Smooth muscle cell (in vitro differentiated cells): ENCODE data around the gene TMEM170B. TPM values are rescaled to one million over a fixed set of nuclear protein-coding genes. Genes with fewer than 3 reads are reported as not detected.

Experiments
- DNase-seq: peaks from one replicate; lab custom pipeline; 2025; ENCODE audit not compliant: unreplicated experiment; lab: John Stamatoyannopoulos, UW
- H2AFZ ChIP-seq: fragments of 200-600 bp; sonication (generic); 2 replicates; pipeline ENCODE4 v1.6.0; 2016; ENCODE audit warnings: antibody characterized with exemption, low read depth, mild to moderate bottlenecking
- H3F3A ChIP-seq: fragments of 200-600 bp; sonication (generic); 2 replicates; pipeline ENCODE4 v1.6.0; 2017; ENCODE audit warnings: antibody characterized with exemption, low read depth
- H3K27ac ChIP-seq: fragments of 200-600 bp; sonication (generic); 2 replicates; pipeline ENCODE4 v1.5.1; 2016; ENCODE audit warnings: low read depth, mild to moderate bottlenecking
- H3K27me3 ChIP-seq: fragments of 200-600 bp; sonication (generic); 2 replicates; pipeline ENCODE4 v1.6.1; 2016; ENCODE audit warnings: low read depth, mild to moderate bottlenecking
- H3K36me3 ChIP-seq: fragments of 200-600 bp; sonication (generic); 2 replicates; pipeline ENCODE4 v1.5.1; 2016; ENCODE audit warnings: low read depth
- H3K4me1 ChIP-seq: fragments of 200-600 bp; sonication (generic); 2 replicates; pipeline ENCODE4 v1.5.1; 2016; ENCODE audit warnings: low read depth
- H3K4me2 ChIP-seq: fragments of 200-600 bp; sonication (generic); 2 replicates; pipeline ENCODE4 v1.6.0; 2016; ENCODE audit warnings: mild to moderate bottlenecking
- H3K4me3 ChIP-seq: fragments of 200-600 bp; sonication (generic); 2 replicates; pipeline ENCODE4 v1.5.1; 2016; ENCODE audit warnings: mild to moderate bottlenecking
- H3K79me2 ChIP-seq: fragments of 200-600 bp; sonication (generic); 2 replicates; pipeline ENCODE4 v1.6.0; 2016; ENCODE audit warnings: low read depth, mild to moderate bottlenecking
- H3K9ac ChIP-seq: fragments of 200-600 bp; sonication (generic); 2 replicates; pipeline ENCODE4 v1.6.0; 2016; ENCODE audit warnings: low read depth
- H3K9me3 ChIP-seq: fragments of 200-600 bp; sonication (generic); replicated peaks from 2 replicates; pipeline ENCODE4 v1.5.1; 2016; ENCODE audit warnings: low read depth
- H4K20me1 ChIP-seq: fragments of 200-600 bp; sonication (generic); 2 replicates; pipeline ENCODE4 v1.6.0; 2016; ENCODE audit warnings: low read depth
- CTCF ChIP-seq: fragments of 200-600 bp; sonication (generic); IDR thresholded peaks from 2 replicates; pipeline ENCODE4 v1.5.1; 2017; ENCODE audit warnings: borderline replicate concordance, mild to moderate bottlenecking, antibody characterized with exemption; ENCODE audit not compliant: insufficient read depth, poor library complexity, severe bottlenecking
- WGBS: methylation state at CpG from one replicate; pipeline ENCODE4 v1.1.7; 2016; ENCODE audit warnings: low lambda C conversion rate; 5-methylcytosine and 5-hydroxymethylcytosine counted together
- polyA plus RNA-seq: library from polyadenylated mRNA; unstranded; fragments of >200 nt; fragmentation: Nextera tagmentation; extraction: Ambion mirVana; gene quantifications from 2 replicates; pipeline ENCODE4 v1.2.1, GENCODE V29; 2016
- total RNA-seq: library from RNA; depleted of rRNA; stranded (reverse); fragments of >200 nt; gene quantifications from 2 replicates; pipeline ENCODE4 v1.2.3, GENCODE V29; 2014

Gene TMEM170B
- total and polyA plus RNA-seq, 2 experiments from 2014 or later, result 0.50 to 0.81 TPM

GRCh38 chr6:11601776-11602605, 64.4 kb downstream of the TMEM170B start:
- no peaks in the 10 kb centered on the region for H3F3A ChIP-seq
- H3K36me3 ChIP-seq, result no peaks in the 10 kb centered on the region
- WGBS, result 75% methylated on average over 7 of the region's 7 CpGs
- H3K4me3 ChIP-seq, result no peak overlapping the region
- no peak overlapping the region for H3K9ac ChIP-seq
- peaks cover 14% of the 10 kb centered on the region for H3K4me1 ChIP-seq
- H3K27ac ChIP-seq, result no peak overlapping the region
- no peaks in the 10 kb centered on the region for H3K79me2 ChIP-seq
- no peak overlapping the region for H2AFZ ChIP-seq
- no peak for DNase-seq
- no peak for TF ChIP-seq CTCF
- H3K9me3 ChIP-seq, result no peaks in the 10 kb centered on the region
- H4K20me1 ChIP-seq, result no peaks in the 10 kb centered on the region
- no peak overlapping the region for H3K4me2 ChIP-seq
- H3K27me3 ChIP-seq, result no peaks in the 10 kb centered on the region

GRCh38 chr6:11604215-11604614, 66.7 kb downstream of the TMEM170B start:
- no peaks in the 10 kb centered on the region for H3K27me3 ChIP-seq
- H3F3A ChIP-seq, result peaks cover 8% of the 10 kb centered on the region
- no peak overlapping the region for H3K9ac ChIP-seq
- no peaks in the 10 kb centered on the region for H3K9me3 ChIP-seq
- no peak overlapping the region for H3K4me3 ChIP-seq
- H2AFZ ChIP-seq, result no peak overlapping the region
- 83% methylated on average over 3 of the region's 3 CpGs for WGBS
- no peaks in the 10 kb centered on the region for H4K20me1 ChIP-seq
- no peak for DNase-seq
- H3K4me1 ChIP-seq, result peaks cover 20% of the 10 kb centered on the region
- no peaks in the 10 kb centered on the region for H3K79me2 ChIP-seq
- H3K27ac ChIP-seq, result no peak overlapping the region
- TF ChIP-seq CTCF, result no peak
- no peak overlapping the region for H3K4me2 ChIP-seq
- no peaks in the 10 kb centered on the region for H3K36me3 ChIP-seq

GRCh38 chr6:11604836-11605506, 67.4 kb downstream of the TMEM170B start:
- Histone ChIP-seq H3K9me3 (no peaks in the 10 kb centered on the region), H3K4me2 (no peak overlapping the region), H3K4me3 (no peak overlapping the region), H3K79me2 (no peaks in the 10 kb centered on the region), H3K9ac (no peak overlapping the region), H2AFZ (no peak overlapping the region), H3K27me3 (no peaks in the 10 kb centered on the region), H3F3A (peaks cover 10% of the 10 kb centered on the region), H4K20me1 (no peaks in the 10 kb centered on the region), H3K36me3 (no peaks in the 10 kb centered on the region), H3K27ac (no peak overlapping the region), H3K4me1 (peaks cover 26% of the 10 kb centered on the region)
- 85% methylated on average over 2 of the region's 5 CpGs for WGBS
- no peak for TF ChIP-seq CTCF
- DNase-seq, result no peak
